Esophagus squamous epithelium (tissue), 5 donors: Measurements from ENCODE around the gene NPPB. TPM values are rescaled to one million over a fixed set of nuclear protein-coding genes. Genes with fewer than 3 reads are reported as not detected.

Experiments
- DNase-seq: peaks from one replicate; lab custom pipeline; 2025; lab: John Stamatoyannopoulos, UW
- H3K27ac ChIP-seq, 4 donors: fragments of 200-600 bp; sonication (generic); one replicate each; pipeline ENCODE4 v1.5.1; 2016 to 2019; ENCODE audit warnings: mild to moderate bottlenecking in 1 of 4
- H3K27me3 ChIP-seq, 4 donors: fragments of 200-600 bp; sonication (generic); 1 replicate in 3 of 4; 2 replicates in 1 of 4; pipeline versions ENCODE4 v1.5.1 to v1.6.0; 2017 to 2021; ENCODE audit warnings: antibody characterized with exemption in 1 of 4
- H3K36me3 ChIP-seq, 3 donors: fragments of 200-600 bp; sonication (generic); one replicate each; pipeline ENCODE4 v1.5.1; 2016 to 2019
- H3K4me1 ChIP-seq, 3 donors: fragments of 200-600 bp; sonication (generic); one replicate each; pipeline ENCODE4 v1.5.1; 2017 to 2019
- H3K4me3 ChIP-seq, 4 donors: fragments of 200-600 bp; sonication (generic); 1 replicate in 3 of 4; 2 replicates in 1 of 4; pipeline ENCODE4 v1.5.1; 2016 to 2019; ENCODE audit warnings: mild to moderate bottlenecking in 2 of 4, moderate library complexity in 1 of 4
- H3K9me3 ChIP-seq, 3 donors: fragments of 200-600 bp; sonication (generic); one replicate each; pipeline ENCODE4 v1.5.1; 2016 to 2019
- POLR2A ChIP-seq, 4 donors: fragments of 450-650 bp; IDR thresholded peaks; one replicate each; pipeline ENCODE4 v1.6.1; 2017; ENCODE audit warnings: antibody characterized with exemption in 4 of 4, mild to moderate bottlenecking in 4 of 4, moderate library complexity in 3 of 4
- WGBS, 2 donors: methylation state at CpG; one replicate each; pipeline ENCODE4 v1.1.5; 2018; 5-methylcytosine and 5-hydroxymethylcytosine counted together
- intact Hi-C: fragments of 100-400 bp; cut with DNase I; formaldehyde crosslinking; loops from one replicate; pipeline ENCODE4 v1.15.0; 2022
- total RNA-seq, 4 donors: library from RNA; depleted of rRNA; stranded (reverse); fragments of >200 nt; gene quantifications; one replicate each; pipeline ENCODE4 v1.1.0, GENCODE V29; 2016
- TF ChIP-seq, protein P1 (sequence below), 6 experiments: fragments of 450-650 bp in 4 of 6; fragments of 200-600 bp in 2 of 6; sonication (generic) in 2 of 6; IDR thresholded peaks; one replicate each; pipeline ENCODE4 v1.5.1; 2016 to 2019; ENCODE audit warnings: antibody characterized with exemption in 6 of 6, mild to moderate bottlenecking in 4 of 6, moderate library complexity in 4 of 6
- donor health status: DM: yes; HTN: yes; CAD: no.

The NPPB gene
- total RNA-seq, 4 donors from 2014 or later: not detected

DNA sequence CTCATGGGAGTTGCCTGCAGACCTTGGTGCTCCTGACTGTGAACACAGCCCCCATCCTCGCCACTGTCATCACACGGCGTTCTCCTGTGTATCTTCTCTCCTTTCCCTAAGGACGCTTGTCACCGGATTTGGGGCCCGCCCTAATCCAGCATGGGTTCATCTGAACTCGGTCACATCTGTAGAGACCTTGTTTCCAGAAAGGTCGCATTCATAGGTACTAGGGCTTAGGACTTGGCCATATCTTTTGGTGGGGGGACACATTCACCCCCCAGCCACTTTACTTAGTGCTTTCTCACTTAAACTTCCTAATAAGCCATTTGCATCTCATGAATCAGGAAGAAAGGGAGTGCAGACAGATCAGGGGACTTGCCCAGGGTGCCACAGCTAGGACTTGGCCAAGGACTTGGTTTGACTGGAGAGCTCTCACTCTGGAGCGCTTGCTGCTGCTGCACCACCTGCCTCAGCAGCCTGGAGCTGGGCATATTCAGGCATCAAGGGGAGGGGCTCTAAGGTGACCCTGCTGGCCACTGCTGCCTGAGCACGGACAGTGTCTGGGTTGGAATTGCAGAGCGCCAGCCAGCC is 20.9 kb downstream of the NPPB start:
- H3K9me3 ChIP-seq: no peaks in the 10 kb centered on the region
- DNase-seq: no peak
- no peaks in the 10 kb centered on the region for H3K4me1 ChIP-seq
- 81 to 88% methylated on average over 8 of the region's 11 CpGs for WGBS, 2 donors
- no peak overlapping the region for H3K27ac ChIP-seq
- peaks cover 37 to 100% (median 81%) of the 10 kb centered on the region in 3 donors for H3K36me3 ChIP-seq
- H3K27me3 ChIP-seq: no peaks in the 10 kb centered on the region
- H3K4me3 ChIP-seq: no peak overlapping the region
- no peak for TF ChIP-seq POLR2A (IDR thresholded peaks at IDR 0.05)
- TF ChIP-seq, protein P1, sequence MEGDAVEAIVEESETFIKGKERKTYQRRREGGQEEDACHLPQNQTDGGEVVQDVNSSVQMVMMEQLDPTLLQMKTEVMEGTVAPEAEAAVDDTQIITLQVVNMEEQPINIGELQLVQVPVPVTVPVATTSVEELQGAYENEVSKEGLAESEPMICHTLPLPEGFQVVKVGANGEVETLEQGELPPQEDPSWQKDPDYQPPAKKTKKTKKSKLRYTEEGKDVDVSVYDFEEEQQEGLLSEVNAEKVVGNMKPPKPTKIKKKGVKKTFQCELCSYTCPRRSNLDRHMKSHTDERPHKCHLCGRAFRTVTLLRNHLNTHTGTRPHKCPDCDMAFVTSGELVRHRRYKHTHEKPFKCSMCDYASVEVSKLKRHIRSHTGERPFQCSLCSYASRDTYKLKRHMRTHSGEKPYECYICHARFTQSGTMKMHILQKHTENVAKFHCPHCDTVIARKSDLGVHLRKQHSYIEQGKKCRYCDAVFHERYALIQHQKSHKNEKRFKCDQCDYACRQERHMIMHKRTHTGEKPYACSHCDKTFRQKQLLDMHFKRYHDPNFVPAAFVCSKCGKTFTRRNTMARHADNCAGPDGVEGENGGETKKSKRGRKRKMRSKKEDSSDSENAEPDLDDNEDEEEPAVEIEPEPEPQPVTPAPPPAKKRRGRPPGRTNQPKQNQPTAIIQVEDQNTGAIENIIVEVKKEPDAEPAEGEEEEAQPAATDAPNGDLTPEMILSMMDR (IDR thresholded peaks at IDR 0.05): no peak
- intact Hi-C loops: loop anchor here (10.0 kb wide), 1 partner anchor 127 kb away; no protein-coding TSS in a partner anchor

DNA sequence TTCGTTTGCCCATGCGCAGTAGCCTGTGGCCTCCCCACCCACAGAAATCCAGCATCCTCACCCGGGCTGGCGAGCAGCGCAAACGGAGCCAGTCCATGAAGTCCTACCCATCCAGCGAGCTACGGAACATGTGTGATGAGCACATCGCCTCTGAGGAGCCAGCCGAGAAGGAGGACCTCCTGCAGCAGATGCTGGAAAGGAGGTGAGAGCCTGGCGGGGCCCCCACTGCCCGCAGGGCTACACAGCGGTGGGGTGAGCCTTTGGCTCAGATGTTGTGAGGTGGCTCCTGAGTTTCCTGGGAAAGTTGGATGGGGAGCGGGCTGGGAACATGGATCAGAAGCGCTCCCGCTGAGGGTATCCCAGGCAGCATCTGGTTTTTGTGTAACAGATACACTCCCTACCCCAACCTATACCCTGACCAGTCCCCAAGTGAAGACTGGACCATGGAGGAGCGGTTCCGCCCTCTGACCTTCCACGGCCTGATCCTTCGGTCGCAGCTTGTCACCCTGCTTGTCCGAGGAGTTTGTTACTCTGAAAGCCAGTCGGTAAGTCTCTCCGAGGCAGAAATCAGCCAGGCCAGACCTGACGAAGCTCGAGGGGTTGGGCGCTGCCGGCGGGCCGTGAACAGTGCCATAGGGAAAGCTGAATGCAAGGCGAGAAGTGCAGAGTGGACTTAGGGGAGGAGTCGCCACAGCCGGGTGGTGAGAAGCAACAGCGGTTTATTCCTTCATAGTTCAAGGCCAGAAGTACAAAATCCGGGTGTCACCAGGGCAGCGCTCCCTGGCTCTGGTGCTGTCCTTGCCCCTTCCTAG is 21.6 kb downstream of the NPPB start:
- TF ChIP-seq POLR2A (IDR thresholded peaks at IDR 0.05): no peak
- TF ChIP-seq, protein P1 (IDR thresholded peaks at IDR 0.05): no peak
- DNase-seq: no peak
- Histone ChIP-seq H3K27me3 (no peaks in the 10 kb centered on the region), H3K27ac (no peak overlapping the region), H3K36me3 (peaks cover 37 to 100% (median 83%) of the 10 kb centered on the region in 3 donors), H3K4me3 (no peak overlapping the region), H3K9me3 (no peaks in the 10 kb centered on the region), H3K4me1 (no peaks in the 10 kb centered on the region)
- 82 to 87% methylated on average over 3 to 17 of the region's 36 CpGs for WGBS, 2 donors
- intact Hi-C loops: loop anchor here (10.0 kb wide), 1 partner anchor 128 kb away; no protein-coding TSS in a partner anchor

DNA sequence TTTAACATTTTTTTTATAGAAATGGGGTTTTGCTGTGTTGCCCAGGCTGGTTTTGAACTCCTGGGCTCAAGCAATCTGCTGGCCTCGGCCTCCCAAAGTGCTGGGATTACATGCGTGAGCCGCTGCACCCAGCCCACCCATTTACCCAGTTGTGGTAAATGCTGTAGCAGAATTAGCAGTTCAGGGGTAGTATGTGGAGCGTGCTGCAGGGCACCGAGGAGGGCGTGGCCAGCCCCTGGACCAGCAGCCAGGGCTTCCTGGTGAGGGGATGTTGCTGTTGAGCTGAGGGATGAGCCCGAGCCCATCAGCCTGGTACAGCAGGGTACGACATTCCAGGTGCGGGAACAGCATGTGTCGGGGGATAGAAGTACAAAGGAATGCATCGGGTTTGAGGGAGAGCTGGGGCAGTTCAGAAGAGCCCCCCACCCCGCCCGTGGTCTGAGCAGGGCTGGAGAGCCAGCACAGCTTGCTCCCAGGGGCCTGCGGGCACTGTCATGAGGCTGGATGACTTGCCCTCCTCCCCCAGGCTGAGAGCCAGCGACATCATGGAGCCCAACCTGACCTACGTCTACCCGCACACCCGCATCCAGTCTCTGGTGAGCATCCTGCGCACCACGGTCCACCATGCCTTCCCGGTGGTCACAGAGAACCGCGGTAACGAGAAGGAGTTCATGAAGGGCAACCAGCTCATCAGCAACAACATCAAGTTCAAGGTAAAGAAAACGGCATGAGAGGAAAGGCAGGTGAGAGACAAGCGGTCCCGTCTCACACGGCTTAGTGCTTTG is 23.1 kb downstream of the NPPB start:
- TF ChIP-seq, protein P1 (IDR thresholded peaks at IDR 0.05): no peak
- TF ChIP-seq POLR2A (IDR thresholded peaks at IDR 0.05): no peak
- intact Hi-C loops: loop anchor here (10.0 kb wide), 1 partner anchor 129 kb away; no protein-coding TSS in a partner anchor
- no peak overlapping the region for H3K4me3 ChIP-seq
- whole genome bisulfite sequencing, 2 donors: 88 to 90% methylated on average over 12 to 20 of the region's 28 CpGs
- H3K36me3 ChIP-seq: peaks cover 28 to 100% (median 74%) of the 10 kb centered on the region in 3 donors
- H3K27ac ChIP-seq: no peak overlapping the region
- H3K27me3 ChIP-seq: no peaks in the 10 kb centered on the region
- H3K9me3 ChIP-seq: no peaks in the 10 kb centered on the region
- no peak for DNase-seq
- H3K4me1 ChIP-seq: no peaks in the 10 kb centered on the region

DNA sequence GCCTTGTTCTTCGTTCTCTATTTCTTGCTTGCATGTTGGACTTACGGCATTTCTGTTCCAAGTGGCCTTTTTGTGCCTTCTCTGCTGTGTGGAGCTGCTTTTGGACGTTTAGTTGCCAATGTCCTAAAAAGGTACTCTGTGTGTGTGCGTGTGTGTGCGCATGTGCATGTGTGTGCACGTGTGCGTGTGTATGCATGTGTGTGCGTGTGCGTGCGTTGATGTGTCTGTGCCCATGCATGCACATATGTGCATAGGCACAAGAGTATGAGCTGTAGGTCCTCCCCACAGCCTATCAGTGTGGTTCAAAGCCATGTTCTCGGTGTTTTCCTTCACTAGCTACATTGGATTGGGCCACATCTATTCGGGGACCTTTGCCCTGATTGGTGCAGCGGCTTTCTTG is 24.8 kb downstream of the NPPB start:
- Histone ChIP-seq H3K4me3 (no peak overlapping the region), H3K27me3 (no peaks in the 10 kb centered on the region), H3K4me1 (no peaks in the 10 kb centered on the region), H3K36me3 (peaks cover 36 to 100% (median 66%) of the 10 kb centered on the region in 3 donors), H3K9me3 (no peaks in the 10 kb centered on the region), H3K27ac (no peak overlapping the region)
- TF ChIP-seq, protein P1 (IDR thresholded peaks at IDR 0.05): no peak
- TF ChIP-seq POLR2A (IDR thresholded peaks at IDR 0.05): no peak
- no peak for DNase-seq
- intact Hi-C loops: loop anchor here (10.0 kb wide), 1 partner anchor 131 kb away; no protein-coding TSS in a partner anchor
- WGBS, 2 donors: 93 to 95% methylated on average over 12 to 13 of the region's 13 CpGs
